ENCODE data around the gene SCD5.

Gene SCD5

DNA sequence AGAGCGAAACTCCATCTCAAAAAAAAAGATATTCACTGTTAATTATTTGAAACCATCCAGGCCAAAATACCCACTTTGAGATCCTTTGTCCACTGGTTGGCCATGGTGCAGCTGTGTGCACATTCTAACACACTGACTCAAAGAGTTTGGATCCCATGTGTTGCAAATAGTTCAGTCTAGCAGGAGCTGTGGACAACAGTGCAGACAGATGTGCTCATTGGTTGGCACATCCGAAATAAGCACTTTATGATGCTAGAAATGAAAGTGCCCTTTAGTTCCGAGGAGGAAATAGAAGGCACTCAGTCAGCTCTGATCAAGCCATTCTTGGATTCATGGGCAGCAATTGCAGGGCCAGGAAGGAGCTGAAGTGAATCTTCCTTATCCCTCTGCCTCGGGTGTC lies 173.8 kb downstream of the SCD5 start:
- no peak for DNase-seq

DNA sequence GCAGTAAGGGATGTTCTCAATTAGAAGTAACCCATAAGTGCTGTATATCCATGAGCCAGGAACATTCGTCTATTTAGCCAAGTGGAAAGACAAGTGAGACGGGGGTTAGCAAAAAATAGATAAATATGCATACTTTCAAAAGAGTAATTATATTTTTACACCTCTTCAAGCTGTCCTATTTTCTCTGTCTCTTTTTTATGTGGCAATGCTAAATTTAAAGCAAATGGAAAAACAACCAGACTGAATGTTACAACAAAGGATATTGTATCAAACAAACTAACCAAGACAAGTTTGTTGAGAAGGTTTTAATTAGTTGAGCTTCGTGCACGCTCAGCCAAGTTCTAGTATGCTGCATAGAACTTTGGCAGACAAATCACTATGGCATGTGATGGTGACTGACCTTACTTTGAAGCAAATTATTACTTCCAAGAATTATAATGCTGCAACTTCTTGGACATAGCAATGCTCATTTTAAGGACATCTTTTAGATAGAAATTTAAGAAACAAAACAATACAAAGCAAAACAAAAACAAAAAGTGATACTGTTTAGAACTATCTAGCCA lies 175.4 kb downstream of the SCD5 start:
- no peak for DNase-seq

DNA sequence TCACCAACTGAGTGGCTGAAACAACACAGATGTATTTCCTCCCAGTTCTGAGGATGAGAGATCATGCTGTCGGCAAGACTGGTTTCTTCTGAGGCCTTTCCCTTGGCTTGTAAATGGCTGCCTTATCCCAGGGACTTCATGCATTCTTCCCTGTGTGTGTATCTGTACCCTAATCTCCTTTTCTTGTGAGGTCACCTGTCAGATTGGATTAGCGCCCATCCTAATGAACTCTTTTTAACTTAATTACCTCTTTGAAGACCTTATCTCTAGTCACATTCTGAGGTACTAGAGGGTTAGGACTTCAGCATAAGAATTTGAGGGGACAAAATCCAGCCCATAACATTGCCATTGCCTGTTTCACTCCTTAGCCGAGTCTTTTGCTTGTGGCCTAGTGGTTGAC lies 177.3 kb downstream of the SCD5 start:
- DNase-seq, result no peak

GRCh38 chr4:82620126-82620735 lies 178.4 kb downstream of the SCD5 start:
- no peak for DNase-seq

DNA sequence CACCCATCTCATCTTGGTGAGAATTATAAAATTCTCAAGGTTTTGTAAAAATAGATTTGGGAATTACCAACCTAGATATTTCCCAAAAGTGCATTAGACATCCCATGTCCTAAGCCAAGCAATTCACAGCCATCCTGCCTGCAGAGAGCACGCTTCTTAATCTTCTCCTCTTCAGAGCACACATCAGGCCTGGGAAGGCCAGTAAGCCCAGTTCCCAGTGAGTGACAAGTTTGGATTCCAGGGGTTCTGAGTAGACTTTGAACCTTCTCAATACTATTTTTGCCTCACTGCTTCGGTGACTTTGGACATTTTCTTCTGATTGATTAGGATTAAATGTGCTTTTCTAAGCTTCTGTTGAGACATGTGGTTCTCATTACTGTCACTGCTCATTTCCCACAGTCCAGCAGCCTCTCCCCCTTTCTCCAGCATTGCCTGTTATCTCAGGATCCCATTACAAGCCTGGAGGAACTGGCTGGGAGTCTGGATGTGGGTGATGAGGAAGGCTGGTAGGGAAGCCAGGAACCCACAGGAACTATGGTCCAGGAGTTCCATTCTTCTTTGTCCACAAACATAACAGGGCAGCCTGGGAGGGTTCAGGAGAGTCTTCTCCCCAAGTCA lies 180.4 kb downstream of the SCD5 start:
- no peak for DNase-seq

DNA sequence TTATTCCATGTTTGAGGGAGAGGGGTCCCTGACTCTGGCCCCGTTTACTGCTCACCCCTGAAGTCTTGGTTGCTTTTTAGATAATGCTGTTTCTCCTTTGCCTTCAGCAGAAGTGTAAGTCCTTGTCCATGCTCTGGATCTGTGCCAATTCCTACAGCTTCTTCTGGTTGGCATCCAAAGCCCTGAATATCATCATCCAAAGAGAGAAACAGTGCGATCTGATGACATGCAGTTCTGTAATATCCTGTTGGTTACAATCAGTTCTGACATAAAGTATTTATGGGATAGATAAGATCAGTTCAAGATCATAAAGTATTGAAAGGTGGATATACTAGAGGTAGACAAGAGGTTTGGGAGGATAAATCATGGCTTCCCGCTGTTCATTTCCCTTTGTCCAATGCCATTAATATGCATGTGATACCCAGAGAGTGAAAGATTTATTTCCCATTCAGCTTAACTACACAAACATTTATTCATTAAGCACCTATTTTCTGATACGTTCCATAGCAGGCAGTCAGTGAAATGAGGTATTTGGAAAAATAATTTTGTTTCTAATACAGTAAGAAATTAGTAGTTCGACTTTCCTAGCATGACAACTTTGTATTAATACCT lies 183.7 kb downstream of the SCD5 start:
- no peak for DNase-seq

- DNase-seq, result no peak
Observed at GRCh38 chr4:82613121-82613520, 185.5 kb downstream of the SCD5 start.

DNA sequence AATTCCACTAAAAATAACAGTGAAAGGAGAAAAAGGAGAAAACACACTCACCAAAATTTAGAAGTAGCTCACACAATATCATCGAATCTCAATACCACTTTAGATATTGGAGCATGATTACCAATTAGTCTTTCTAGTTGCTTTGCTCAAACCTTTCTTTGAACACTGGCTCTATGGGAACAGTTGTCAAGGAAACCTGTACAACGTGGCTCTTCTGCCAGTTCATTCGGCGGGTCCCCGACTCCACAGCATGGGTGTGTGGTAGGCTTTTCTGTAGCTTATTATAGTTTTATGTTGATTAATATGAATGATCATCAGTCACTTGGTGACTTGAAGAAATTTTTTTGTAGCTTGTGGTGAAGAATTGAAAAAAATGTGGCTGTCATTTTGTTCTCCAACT lies 186.6 kb downstream of the SCD5 start:
- DNase-seq, result no peak

GRCh38 chr4:82611527-82611926 lies 187.1 kb downstream of the SCD5 start:
- no peak for DNase-seq

- no peak for DNase-seq
Observed at GRCh38 chr4:82610041-82610440, 188.6 kb downstream of the SCD5 start.

DNA sequence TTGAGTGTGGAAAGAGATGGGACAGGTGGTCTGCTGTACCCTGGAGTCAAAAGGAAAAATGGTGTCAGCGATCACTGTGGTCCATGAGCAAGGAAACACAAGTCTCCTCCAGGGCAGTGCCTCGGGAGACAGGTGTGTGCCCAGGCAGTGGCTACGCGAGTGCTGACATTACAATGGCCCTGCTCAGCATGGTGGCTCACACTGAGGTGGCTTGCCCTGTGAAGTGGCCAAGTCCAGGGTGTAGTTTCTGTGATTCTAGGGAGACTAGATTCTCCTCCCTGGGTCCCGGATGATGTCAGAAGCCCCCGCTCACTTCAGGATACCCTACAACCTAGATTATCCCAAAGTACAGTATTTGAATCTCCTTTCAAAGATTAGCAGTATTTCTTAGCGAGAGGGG lies 192.0 kb downstream of the SCD5 start:
- no peak for DNase-seq

GRCh38 chr4:82604522-82604921 lies 194.1 kb downstream of the SCD5 start:
- DNase-seq, result no peak

GRCh38 chr4:82601242-82602015 lies 197.2 kb downstream of the SCD5 start:
- no peak for DNase-seq

GRCh38 chr4:82599336-82599735 lies 199.3 kb downstream of the SCD5 start:
- DNase-seq, result no peak

GRCh38 chr4:82594456-82594855 lies 204.1 kb downstream of the SCD5 start:
- no peak for DNase-seq

- DNase-seq, result no peak
Observed at GRCh38 chr4:82593411-82593810, 205.2 kb downstream of the SCD5 start.

GRCh38 chr4:82592639-82593038 lies 206.0 kb downstream of the SCD5 start:
- no peak for DNase-seq

DNA sequence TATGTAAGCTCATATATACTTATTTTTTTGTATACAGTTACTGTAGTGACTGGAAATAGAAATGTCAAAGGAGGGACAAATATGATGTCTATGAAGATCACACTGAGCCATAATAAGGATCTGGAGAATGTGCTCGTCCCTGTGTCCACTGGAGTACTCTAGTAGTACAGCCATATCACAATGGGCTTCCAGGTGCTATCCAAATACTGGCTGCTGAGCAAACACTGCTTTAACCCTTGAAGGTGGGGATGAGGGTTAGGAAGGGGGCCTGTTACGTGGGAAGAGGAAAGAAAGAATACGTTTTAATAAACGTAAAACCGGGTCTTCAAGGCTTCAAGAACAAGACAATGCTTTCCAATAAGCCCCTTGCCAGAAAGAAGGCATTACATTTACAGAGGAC lies 207.0 kb downstream of the SCD5 start:
- no peak for DNase-seq

GRCh38 chr4:82589756-82590155 lies 208.8 kb downstream of the SCD5 start:
- DNase-seq, result no peak

GRCh38 chr4:82588771-82589270 lies 209.8 kb downstream of the SCD5 start:
- DNase-seq, result no peak

DNA sequence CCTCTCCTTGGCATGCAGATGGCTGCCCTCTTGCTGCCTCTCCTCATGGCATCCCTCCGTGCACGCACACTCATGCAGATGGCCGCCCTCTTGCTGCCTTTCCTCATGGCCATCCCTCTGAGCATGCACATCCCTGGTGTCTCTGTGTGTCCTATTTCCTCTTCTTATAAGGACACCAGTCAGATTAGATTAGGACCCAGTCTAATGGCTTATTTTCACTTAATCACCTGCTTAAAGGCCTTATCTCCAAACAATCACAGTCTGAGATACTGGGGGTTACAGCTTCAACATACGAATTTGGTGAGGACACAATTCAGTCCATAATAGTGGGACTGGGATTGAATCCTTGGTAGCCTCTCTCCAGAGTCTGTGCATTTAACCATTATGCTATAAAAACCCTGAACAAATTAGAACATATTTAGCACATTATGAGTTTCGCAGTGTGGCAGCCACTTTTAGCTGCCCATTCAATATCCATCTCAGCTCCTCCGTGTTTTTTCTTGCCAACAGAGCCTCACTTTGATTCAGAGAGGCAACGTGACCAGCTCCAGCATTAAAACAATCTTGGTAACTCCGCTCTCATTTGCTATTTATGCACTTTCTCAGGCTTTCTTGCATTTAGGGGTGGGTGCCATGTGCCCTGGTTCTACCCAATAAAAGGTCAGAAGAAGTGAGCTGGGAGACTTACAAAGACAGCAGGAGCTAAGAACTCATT lies 210.6 kb downstream of the SCD5 start:
- no peak for DNase-seq

DNA sequence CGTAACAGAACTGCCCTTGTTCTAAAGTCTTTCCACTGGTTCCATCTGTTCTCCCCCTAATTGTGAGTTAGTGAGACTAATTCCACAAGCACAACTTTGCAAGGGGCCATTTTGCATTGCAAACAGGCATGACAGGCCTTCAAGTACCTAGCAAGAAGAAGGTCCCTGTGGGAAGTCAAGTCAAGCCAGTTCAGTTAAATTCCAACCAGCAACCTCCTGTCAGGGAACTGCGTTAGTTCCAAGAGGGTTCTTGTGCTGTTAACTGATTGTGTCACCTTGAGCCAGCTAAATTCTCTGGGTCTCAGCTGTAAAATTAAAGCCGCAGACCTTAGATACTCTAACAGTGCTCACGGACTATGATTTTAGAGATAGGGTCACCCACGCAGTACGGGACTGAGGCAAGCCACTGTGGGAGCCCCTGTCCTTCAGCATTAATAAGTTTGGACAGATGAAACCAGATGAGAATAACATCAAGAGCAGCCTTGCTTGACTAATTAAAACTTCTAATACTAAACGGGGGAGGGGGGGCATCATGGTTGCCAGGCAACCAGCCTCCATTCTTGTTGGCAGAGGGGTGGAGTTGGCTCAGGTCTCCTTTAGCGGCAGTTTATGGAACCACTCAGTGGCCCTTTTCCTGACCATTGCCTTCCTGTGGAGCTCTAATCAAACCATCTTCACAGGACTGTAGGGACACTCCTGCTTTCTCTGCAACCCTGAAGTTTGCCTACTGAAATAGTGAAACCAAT lies 212.7 kb downstream of the SCD5 start:
- DNase-seq, result no peak

All from bone marrow (tissue), 2 donors.